ENCODE data around the gene AMBRA1.

DNA sequence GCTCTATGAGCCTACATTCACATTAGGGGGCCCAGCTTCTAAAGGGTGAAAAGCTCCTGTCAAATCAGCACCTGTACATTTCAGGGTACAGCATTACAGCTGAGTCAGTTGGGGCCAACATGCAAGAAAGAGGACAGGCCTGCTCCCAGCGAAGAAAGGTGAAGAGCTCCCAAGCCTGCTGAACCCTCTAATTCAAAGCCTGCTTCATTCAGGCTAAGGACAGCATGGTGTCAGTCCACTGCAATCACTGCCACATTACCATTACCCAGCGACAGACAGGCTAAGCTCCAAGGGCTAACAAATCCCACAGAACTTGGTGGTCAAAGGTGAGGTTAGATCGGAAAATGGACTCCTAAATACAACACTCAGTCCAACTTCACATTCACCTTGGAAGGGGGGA is 136.8 kb downstream of the AMBRA1 start:
- TF ChIP-seq, protein P1, sequence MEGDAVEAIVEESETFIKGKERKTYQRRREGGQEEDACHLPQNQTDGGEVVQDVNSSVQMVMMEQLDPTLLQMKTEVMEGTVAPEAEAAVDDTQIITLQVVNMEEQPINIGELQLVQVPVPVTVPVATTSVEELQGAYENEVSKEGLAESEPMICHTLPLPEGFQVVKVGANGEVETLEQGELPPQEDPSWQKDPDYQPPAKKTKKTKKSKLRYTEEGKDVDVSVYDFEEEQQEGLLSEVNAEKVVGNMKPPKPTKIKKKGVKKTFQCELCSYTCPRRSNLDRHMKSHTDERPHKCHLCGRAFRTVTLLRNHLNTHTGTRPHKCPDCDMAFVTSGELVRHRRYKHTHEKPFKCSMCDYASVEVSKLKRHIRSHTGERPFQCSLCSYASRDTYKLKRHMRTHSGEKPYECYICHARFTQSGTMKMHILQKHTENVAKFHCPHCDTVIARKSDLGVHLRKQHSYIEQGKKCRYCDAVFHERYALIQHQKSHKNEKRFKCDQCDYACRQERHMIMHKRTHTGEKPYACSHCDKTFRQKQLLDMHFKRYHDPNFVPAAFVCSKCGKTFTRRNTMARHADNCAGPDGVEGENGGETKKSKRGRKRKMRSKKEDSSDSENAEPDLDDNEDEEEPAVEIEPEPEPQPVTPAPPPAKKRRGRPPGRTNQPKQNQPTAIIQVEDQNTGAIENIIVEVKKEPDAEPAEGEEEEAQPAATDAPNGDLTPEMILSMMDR (IDR thresholded peaks at IDR 0.05; ENCODE audit: poor library complexity, severe bottlenecking) = no peak
- TF ChIP-seq POLR2AphosphoS5 (IDR thresholded peaks at IDR 0.05) (no peak), MXI1 (conservative IDR thresholded peaks at IDR 0.05; ENCODE audit: poor library complexity, severe bottlenecking) (no peak), TAF1 (IDR thresholded peaks at IDR 0.05; ENCODE audit: low read depth) (no peak)

Data from neural cell (in vitro differentiated cells).